ENCODE results near the gene SDCCAG8. TPM values are rescaled to one million over a fixed set of nuclear protein-coding genes. Genes with fewer than 3 reads are reported as not detected.

The SDCCAG8 gene
- total and polyA plus RNA-seq, 4 donors: 25.4 to 96.7 (median 48.2) TPM

GRCh38 chr1:243428084-243428483 lies 172.2 kb downstream of the SDCCAG8 start:
- Histone ChIP-seq H3K4me1 (ENCODE audit: control insufficient read depth in 5 of 5, insufficient read depth in 5 of 5, low read length in 5 of 5) (peaks cover 0 to 2% (median 0%) of the 10 kb centered on the region in 5 donors), H3K36me3 (ENCODE audit: control insufficient read depth in 4 of 4, insufficient read depth in 4 of 4, low read length in 4 of 4) (peaks cover 0 to 21% (median 8%) of the 10 kb centered on the region in 4 donors), H3K27me3 (ENCODE audit: control insufficient read depth in 3 of 3, insufficient read depth in 3 of 3, low read length in 2 of 3) (no peaks in the 10 kb centered on the region), H3K4me3 (no peak overlapping the region), H3K9ac (ENCODE audit: insufficient read depth in 1 of 2, low read length in 2 of 2) (no peak overlapping the region), H3K9me3 (ENCODE audit: control insufficient read depth in 4 of 4, insufficient read depth in 3 of 4, low read length in 3 of 4) (no peaks in the 10 kb centered on the region), H3K27ac (ENCODE audit: low read depth in 1 of 2, low read length in 1 of 2) (no peak overlapping the region)
- TF ChIP-seq CTCF (IDR thresholded peaks at IDR 0.05; ENCODE audit: control extremely low read depth, extremely low read depth): no peak
- ATAC-seq (ENCODE audit: insufficient read depth, low FRiP score) (no peak), DNase-seq (no peak)
- WGBS, 2 donors: 93 to 96% methylated on average over 3 of the region's 3 CpGs

- Histone ChIP-seq H3K9ac (ENCODE audit: insufficient read depth in 1 of 2, low read length in 2 of 2) (no peak overlapping the region), H3K36me3 (ENCODE audit: control insufficient read depth in 4 of 4, insufficient read depth in 4 of 4, low read length in 4 of 4) (peaks cover 0 to 21% (median 8%) of the 10 kb centered on the region in 4 donors), H3K27me3 (ENCODE audit: control insufficient read depth in 3 of 3, insufficient read depth in 3 of 3, low read length in 2 of 3) (no peaks in the 10 kb centered on the region), H3K4me1 (ENCODE audit: control insufficient read depth in 5 of 5, insufficient read depth in 5 of 5, low read length in 5 of 5) (peaks cover 0 to 3% (median 0%) of the 10 kb centered on the region in 5 donors), H3K9me3 (ENCODE audit: control insufficient read depth in 4 of 4, insufficient read depth in 3 of 4, low read length in 3 of 4) (no peaks in the 10 kb centered on the region), H3K27ac (ENCODE audit: low read depth in 1 of 2, low read length in 1 of 2) (no peak overlapping the region), H3K4me3 (no peak overlapping the region)
- ATAC-seq (ENCODE audit: insufficient read depth, low FRiP score) (no peak), DNase-seq (no peak)
- WGBS, 2 donors: 93% methylated on average over 9 of the region's 9 CpGs
- TF ChIP-seq CTCF (IDR thresholded peaks at IDR 0.05; ENCODE audit: control extremely low read depth, extremely low read depth): no peak
Measured at GRCh38 chr1:243428617-243429342, 172.9 kb downstream of the SDCCAG8 start.

GRCh38 chr1:243431591-243431990 lies 175.8 kb downstream of the SDCCAG8 start:
- WGBS, 2 donors: 86 to 97% methylated on average over 5 of the region's 5 CpGs
- Histone ChIP-seq H3K9me3 (ENCODE audit: control insufficient read depth in 4 of 4, insufficient read depth in 3 of 4, low read length in 3 of 4) (no peaks in the 10 kb centered on the region), H3K9ac (ENCODE audit: insufficient read depth in 1 of 2, low read length in 2 of 2) (no peak overlapping the region), H3K27ac (ENCODE audit: low read depth in 1 of 2, low read length in 1 of 2) (no peak overlapping the region), H3K27me3 (ENCODE audit: control insufficient read depth in 3 of 3, insufficient read depth in 3 of 3, low read length in 2 of 3) (no peaks in the 10 kb centered on the region), H3K36me3 (ENCODE audit: control insufficient read depth in 4 of 4, insufficient read depth in 4 of 4, low read length in 4 of 4) (peaks cover 0 to 18% (median 6%) of the 10 kb centered on the region in 4 donors), H3K4me1 (ENCODE audit: control insufficient read depth in 5 of 5, insufficient read depth in 5 of 5, low read length in 5 of 5) (peaks cover 0 to 3% (median 0%) of the 10 kb centered on the region in 5 donors), H3K4me3 (no peak overlapping the region)
- TF ChIP-seq CTCF (IDR thresholded peaks at IDR 0.05; ENCODE audit: control extremely low read depth, extremely low read depth): no peak
- DNase-seq: no peak
- ATAC-seq (ENCODE audit: insufficient read depth, low FRiP score): no peak
